Right kidney (tissue), 1 donor: Measurements from ENCODE around the gene OR7G3.

Experiments used
- DNase-seq: peaks from one replicate; pipeline ENCODE4 v3.0.0-alpha.2; 2016

Gene OR7G3

DNA sequence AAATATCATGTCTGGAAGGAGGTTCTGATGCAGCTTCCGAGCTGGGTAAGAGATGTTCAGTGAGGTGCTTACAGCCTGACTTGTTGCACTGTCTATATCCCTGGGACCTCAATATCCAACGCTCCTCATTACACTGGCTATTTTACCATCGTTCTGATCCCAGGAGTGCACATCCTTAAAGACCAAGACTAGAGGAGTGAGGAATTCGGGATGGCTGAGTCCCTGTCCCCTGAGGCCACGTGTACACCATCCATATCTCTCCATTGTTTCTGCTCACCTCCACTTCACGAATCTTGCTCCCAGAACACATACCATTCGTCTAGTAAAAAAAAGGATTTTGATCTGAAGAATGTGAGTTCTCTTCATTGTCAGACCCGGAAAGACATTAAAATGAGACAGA is 19.4 kb downstream of the OR7G3 start, which contains the start of gene OR7G2:
TSS of gene OR7G2 (minus strand) at position 101 of the 400 bp plus-strand sequence. CDS start 4,232 bp downstream, outside the sequence.
- no peak for DNase-seq

DNA sequence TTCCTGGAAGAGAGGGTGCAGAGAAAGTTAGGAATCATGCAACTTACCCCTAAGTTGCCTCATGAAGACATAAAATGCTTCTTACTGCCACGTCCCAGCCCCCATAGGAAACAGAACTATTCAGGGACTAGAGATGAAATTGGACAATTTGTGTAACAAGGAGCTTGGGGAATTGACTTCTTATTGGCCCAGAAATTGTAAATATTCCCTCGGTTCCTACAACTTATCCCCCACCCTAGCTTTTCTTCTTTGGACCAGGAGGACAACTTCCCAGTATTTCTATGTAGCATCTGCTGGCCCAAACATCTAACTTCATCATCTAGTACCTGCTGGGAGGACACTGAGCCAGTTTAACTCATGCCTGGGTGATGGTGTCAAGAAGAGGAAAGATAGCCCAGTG is 40.0 kb downstream of the OR7G3 start, which contains the start of gene OR1M1:
TSS of gene OR1M1 (plus strand) at position 301 of the 400 bp plus-strand sequence. CDS start 6,184 bp downstream, outside the sequence.
- DNase-seq = no peak

DNA sequence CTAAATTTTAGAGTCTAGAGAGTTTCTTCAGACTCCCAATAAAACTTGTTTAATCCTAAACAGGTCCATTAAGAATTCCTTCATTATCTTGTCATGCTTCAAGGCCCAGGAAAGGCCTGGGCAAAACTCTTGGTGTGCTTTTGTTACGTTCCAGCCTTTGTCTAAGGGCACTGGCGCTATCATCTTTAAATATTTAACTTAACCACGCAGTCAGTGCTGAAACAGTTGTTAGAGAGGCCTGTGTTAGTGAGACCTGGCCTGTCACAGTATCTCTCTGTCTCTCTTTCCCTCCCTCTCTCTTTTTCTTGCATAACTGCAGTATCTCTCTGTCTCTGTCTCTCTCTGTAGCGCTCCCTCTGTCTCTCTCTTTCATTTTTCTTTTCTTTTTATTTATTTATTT is 48.1 kb downstream of the OR7G3 start:
- no peak for DNase-seq

DNA sequence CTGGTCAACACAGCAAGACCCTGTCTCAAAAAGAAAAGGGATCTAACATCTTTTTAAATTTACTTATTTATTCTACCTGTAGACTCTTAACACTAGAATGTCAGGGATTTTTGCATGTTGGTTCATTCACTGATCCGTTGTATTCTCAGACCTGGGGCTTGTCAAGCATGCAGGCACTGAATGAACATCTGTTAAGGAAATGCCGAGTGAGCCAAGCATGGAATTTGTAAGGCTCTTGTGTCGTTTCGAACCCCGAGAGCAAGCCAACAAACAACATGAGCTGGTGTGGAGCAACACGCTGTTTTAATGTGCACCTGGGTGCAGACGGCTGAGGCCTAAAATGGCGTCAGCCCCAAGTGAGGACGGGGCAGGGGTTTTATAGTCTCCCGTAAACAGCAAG is 49.8 kb downstream of the OR7G3 start:
- DNase-seq = no peak
